ENCODE measurements around the gene SREBF2. TPM values are rescaled to one million over a fixed set of nuclear protein-coding genes. Genes with fewer than 3 reads are reported as not detected.

SREBF2 gene
- total RNA-seq, 1 experiment from 2014 or later, result 129 TPM

DNA sequence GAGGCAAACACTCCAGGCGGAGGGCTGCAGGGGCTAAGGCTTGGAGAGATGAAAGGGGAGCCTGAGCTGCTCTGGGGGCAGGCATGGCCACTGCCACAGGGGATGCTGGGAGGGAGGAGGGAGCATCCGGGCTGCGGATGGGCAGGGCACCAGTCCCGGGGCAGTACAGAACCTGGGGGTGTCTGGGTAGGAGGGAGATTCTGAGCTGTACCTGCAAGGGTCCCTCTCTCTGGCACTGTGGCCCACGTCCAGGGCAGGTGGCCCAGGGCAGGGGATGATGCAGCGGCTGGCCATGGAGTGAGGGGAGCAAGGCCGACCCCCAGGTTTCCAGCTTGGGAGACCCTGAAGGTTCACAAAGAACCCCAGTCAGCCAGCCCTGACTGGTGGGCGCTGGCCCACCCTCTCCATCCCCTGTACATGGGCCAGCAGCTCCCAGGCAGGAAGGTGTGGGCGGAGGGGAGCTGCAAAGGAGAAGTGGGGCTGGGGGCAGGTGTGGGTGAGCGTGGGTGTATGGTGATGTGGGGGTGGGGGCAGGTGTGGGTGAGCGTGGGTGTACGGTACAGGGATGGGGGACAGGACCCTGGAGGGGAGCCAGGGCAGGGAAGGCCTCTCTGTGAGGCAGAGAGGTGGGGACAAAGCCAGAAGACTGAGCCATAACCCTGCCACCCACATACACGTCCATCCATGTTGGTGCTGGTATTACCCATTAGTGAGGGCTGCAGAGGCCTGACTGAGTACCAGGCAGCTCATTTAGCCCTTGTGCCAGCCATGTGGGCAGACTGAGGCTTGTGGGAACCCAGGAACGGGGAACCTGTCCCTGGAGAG lies 95.9 kb downstream of the SREBF2 start:
- Histone ChIP-seq H3K27ac (ENCODE audit: low read depth, low read length) (no peak overlapping the region), H3K36me3 (ENCODE audit: control insufficient read depth in 1 of 2, insufficient read depth in 2 of 2, low read length in 2 of 2) (no peaks in the 10 kb centered on the region), H3K79me2 (ENCODE audit: insufficient read depth, low read length) (no peaks in the 10 kb centered on the region), H3K9me2 (ENCODE audit: insufficient read depth) (no peaks in the 10 kb centered on the region), H3K27me3 (ENCODE audit: insufficient read depth, low read length) (no peaks in the 10 kb centered on the region), H3K9ac (ENCODE audit: low read length) (no peak overlapping the region), H4K20me1 (ENCODE audit: insufficient read depth) (no peaks in the 10 kb centered on the region), H3K4me2 (ENCODE audit: low read length) (no peak overlapping the region), H3K4me3 (replicated peaks in 1 of 2; ENCODE audit: low read depth in 1 of 2, low read length in 2 of 2) (no peak overlapping the region), H3K9me3 (ENCODE audit: control insufficient read depth in 1 of 2, insufficient read depth in 1 of 2, low read depth in 1 of 2, low read length in 2 of 2) (no peaks in the 10 kb centered on the region), H2AFZ (ENCODE audit: low read depth, low read length, poor library complexity, severe bottlenecking) (no peak overlapping the region), H3K4me1 (ENCODE audit: control insufficient read depth in 1 of 2, insufficient read depth in 2 of 2, low read length in 2 of 2) (peaks cover 2 to 7% of the 10 kb centered on the region in 2 experiments; a peak in 1 of 4 replicates)
- BruUV-seq (replicated peaks), result no TSS peak
- TF ChIP-seq CBX3 (IDR thresholded peaks at IDR 0.05; ENCODE audit: low read depth), result no peak
- no peak for TF ChIP-seq ELF1 (IDR thresholded peaks at IDR 0.05; ENCODE audit: borderline replicate concordance, low read depth)
- TF ChIP-seq, protein P1, sequence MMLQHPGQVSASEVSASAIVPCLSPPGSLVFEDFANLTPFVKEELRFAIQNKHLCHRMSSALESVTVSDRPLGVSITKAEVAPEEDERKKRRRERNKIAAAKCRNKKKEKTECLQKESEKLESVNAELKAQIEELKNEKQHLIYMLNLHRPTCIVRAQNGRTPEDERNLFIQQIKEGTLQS (IDR thresholded peaks at IDR 0.05), result no peak
- no peak for TF ChIP-seq CEBPB (IDR thresholded peaks at IDR 0.05; ENCODE audit: low read depth)
- no peak for TF ChIP-seq SRF (IDR thresholded peaks at IDR 0.05; ENCODE audit: low read depth)
- no peak for TF ChIP-seq JUND (IDR thresholded peaks at IDR 0.05)
- no peak for TF ChIP-seq ZNF274 (IDR thresholded peaks at IDR 0.05; ENCODE audit: low read depth, low read length)
- TF ChIP-seq POLR2A (IDR thresholded peaks at IDR 0.05; ENCODE audit: borderline replicate concordance, extremely low read depth, insufficient read depth, insufficient read length), result no peak
- no peak for TF ChIP-seq SP1 (IDR thresholded peaks at IDR 0.05; ENCODE audit: low read depth)
- no peak for TF ChIP-seq EZH2 (IDR thresholded peaks at IDR 0.05)
- no peak for TF ChIP-seq EZH2phosphoT487 (IDR thresholded peaks at IDR 0.05; ENCODE audit: borderline replicate concordance)
- TF ChIP-seq TCF7L2 (IDR thresholded peaks at IDR 0.05; ENCODE audit: borderline replicate concordance, extremely low read depth, insufficient read depth, insufficient read length), result no peak
- TF ChIP-seq, protein P2, sequence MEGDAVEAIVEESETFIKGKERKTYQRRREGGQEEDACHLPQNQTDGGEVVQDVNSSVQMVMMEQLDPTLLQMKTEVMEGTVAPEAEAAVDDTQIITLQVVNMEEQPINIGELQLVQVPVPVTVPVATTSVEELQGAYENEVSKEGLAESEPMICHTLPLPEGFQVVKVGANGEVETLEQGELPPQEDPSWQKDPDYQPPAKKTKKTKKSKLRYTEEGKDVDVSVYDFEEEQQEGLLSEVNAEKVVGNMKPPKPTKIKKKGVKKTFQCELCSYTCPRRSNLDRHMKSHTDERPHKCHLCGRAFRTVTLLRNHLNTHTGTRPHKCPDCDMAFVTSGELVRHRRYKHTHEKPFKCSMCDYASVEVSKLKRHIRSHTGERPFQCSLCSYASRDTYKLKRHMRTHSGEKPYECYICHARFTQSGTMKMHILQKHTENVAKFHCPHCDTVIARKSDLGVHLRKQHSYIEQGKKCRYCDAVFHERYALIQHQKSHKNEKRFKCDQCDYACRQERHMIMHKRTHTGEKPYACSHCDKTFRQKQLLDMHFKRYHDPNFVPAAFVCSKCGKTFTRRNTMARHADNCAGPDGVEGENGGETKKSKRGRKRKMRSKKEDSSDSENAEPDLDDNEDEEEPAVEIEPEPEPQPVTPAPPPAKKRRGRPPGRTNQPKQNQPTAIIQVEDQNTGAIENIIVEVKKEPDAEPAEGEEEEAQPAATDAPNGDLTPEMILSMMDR (IDR thresholded peaks at IDR 0.05 in 2 of 3, conservative IDR thresholded peaks at IDR 0.05 in 1 of 3; ENCODE audit: borderline replicate concordance in 1 of 3, insufficient read depth in 1 of 3, low read depth in 2 of 3, low read length in 2 of 3), result no peak
- no peak for TF ChIP-seq FOSL1 (IDR thresholded peaks at IDR 0.05; ENCODE audit: low read depth)
- TF ChIP-seq, protein P3, sequence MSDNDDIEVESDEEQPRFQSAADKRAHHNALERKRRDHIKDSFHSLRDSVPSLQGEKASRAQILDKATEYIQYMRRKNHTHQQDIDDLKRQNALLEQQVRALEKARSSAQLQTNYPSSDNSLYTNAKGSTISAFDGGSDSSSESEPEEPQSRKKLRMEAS (IDR thresholded peaks at IDR 0.05), result no peak
- DNase-seq (ENCODE audit: low read depth, low spot score) (no peak), ATAC-seq (peak; percentile 13; the same call in 1 of the 2 replicates)
- ChIA-PET POLR2A (no interaction called here), RAD21 (ENCODE audit: low non-redundant PET in 1 of 2, low total read pairs in 2 of 2, uncharacterized antibody in 2 of 2, unreplicated experiment in 2 of 2) (no interaction called here), CTCF (no interaction called here)
- intact Hi-C loops (cut with micrococcal nuclease), result no loop called here
